Smooth muscle cell (in vitro differentiated cells): ENCODE measurements around the gene OR5A1. TPM values are rescaled to one million over a fixed set of nuclear protein-coding genes. Genes with fewer than 3 reads are reported as not detected.

Source experiments
- DNase-seq: peaks from one replicate; lab custom pipeline; 2025; ENCODE audit not compliant: unreplicated experiment; lab: John Stamatoyannopoulos, UW
- H2AFZ ChIP-seq: fragments of 200-600 bp; sonication (generic); 2 replicates; pipeline ENCODE4 v1.6.0; 2016; ENCODE audit warnings: antibody characterized with exemption, low read depth, mild to moderate bottlenecking
- H3F3A ChIP-seq: fragments of 200-600 bp; sonication (generic); 2 replicates; pipeline ENCODE4 v1.6.0; 2017; ENCODE audit warnings: antibody characterized with exemption, low read depth
- H3K27ac ChIP-seq: fragments of 200-600 bp; sonication (generic); 2 replicates; pipeline ENCODE4 v1.5.1; 2016; ENCODE audit warnings: low read depth, mild to moderate bottlenecking
- H3K27me3 ChIP-seq: fragments of 200-600 bp; sonication (generic); 2 replicates; pipeline ENCODE4 v1.6.1; 2016; ENCODE audit warnings: low read depth, mild to moderate bottlenecking
- H3K36me3 ChIP-seq: fragments of 200-600 bp; sonication (generic); 2 replicates; pipeline ENCODE4 v1.5.1; 2016; ENCODE audit warnings: low read depth
- H3K4me1 ChIP-seq: fragments of 200-600 bp; sonication (generic); 2 replicates; pipeline ENCODE4 v1.5.1; 2016; ENCODE audit warnings: low read depth
- H3K4me2 ChIP-seq: fragments of 200-600 bp; sonication (generic); 2 replicates; pipeline ENCODE4 v1.6.0; 2016; ENCODE audit warnings: mild to moderate bottlenecking
- H3K4me3 ChIP-seq: fragments of 200-600 bp; sonication (generic); 2 replicates; pipeline ENCODE4 v1.5.1; 2016; ENCODE audit warnings: mild to moderate bottlenecking
- H3K79me2 ChIP-seq: fragments of 200-600 bp; sonication (generic); 2 replicates; pipeline ENCODE4 v1.6.0; 2016; ENCODE audit warnings: low read depth, mild to moderate bottlenecking
- H3K9ac ChIP-seq: fragments of 200-600 bp; sonication (generic); 2 replicates; pipeline ENCODE4 v1.6.0; 2016; ENCODE audit warnings: low read depth
- H3K9me3 ChIP-seq: fragments of 200-600 bp; sonication (generic); replicated peaks from 2 replicates; pipeline ENCODE4 v1.5.1; 2016; ENCODE audit warnings: low read depth
- H4K20me1 ChIP-seq: fragments of 200-600 bp; sonication (generic); 2 replicates; pipeline ENCODE4 v1.6.0; 2016; ENCODE audit warnings: low read depth
- CTCF ChIP-seq: fragments of 200-600 bp; sonication (generic); IDR thresholded peaks from 2 replicates; pipeline ENCODE4 v1.5.1; 2017; ENCODE audit warnings: borderline replicate concordance, mild to moderate bottlenecking, antibody characterized with exemption; ENCODE audit not compliant: insufficient read depth, poor library complexity, severe bottlenecking
- WGBS: methylation state at CpG from one replicate; pipeline ENCODE4 v1.1.7; 2016; ENCODE audit warnings: low lambda C conversion rate; 5-methylcytosine and 5-hydroxymethylcytosine counted together
- polyA plus RNA-seq: library from polyadenylated mRNA; unstranded; fragments of >200 nt; fragmentation: Nextera tagmentation; extraction: Ambion mirVana; gene quantifications from 2 replicates; pipeline ENCODE4 v1.2.1, GENCODE V29; 2016
- total RNA-seq: library from RNA; depleted of rRNA; stranded (reverse); fragments of >200 nt; gene quantifications from 2 replicates; pipeline ENCODE4 v1.2.3, GENCODE V29; 2014

OR5A1 gene
- total and polyA plus RNA-seq, 2 experiments from 2014 or later: not detected

- 84% methylated on average over 5 of the region's 5 CpGs for WGBS
- Histone ChIP-seq H3F3A (no peaks in the 10 kb centered on the region), H4K20me1 (no peaks in the 10 kb centered on the region), H3K4me1 (no peaks in the 10 kb centered on the region), H3K27me3 (no peaks in the 10 kb centered on the region), H3K4me2 (no peak overlapping the region), H3K36me3 (no peaks in the 10 kb centered on the region), H3K27ac (no peak overlapping the region), H3K9me3 (no peaks in the 10 kb centered on the region), H2AFZ (no peak overlapping the region), H3K79me2 (no peaks in the 10 kb centered on the region), H3K9ac (no peak overlapping the region), H3K4me3 (no peak overlapping the region)
- no peak for DNase-seq
- no peak for TF ChIP-seq CTCF
Measured at GRCh38 chr11:59417023-59417422, 19.2 kb upstream of the OR5A1 start.

- no peak overlapping the region for H3K9ac ChIP-seq
- 93% methylated on average over 2 of the region's 2 CpGs for WGBS
- no peak overlapping the region for H2AFZ ChIP-seq
Measured at GRCh38 chr11:59418156-59418555, 18.1 kb upstream of the OR5A1 start.

GRCh38 chr11:59423835-59424234, 12.4 kb upstream of the OR5A1 start:
- no peak overlapping the region for H3K4me2 ChIP-seq
- WGBS: 77% methylated on average over 2 of the region's 2 CpGs
- no peak overlapping the region for H3K27ac ChIP-seq
- no peaks in the 10 kb centered on the region for H3K9me3 ChIP-seq
- no peaks in the 10 kb centered on the region for H3F3A ChIP-seq
- no peak overlapping the region for H3K9ac ChIP-seq
- no peak overlapping the region for H2AFZ ChIP-seq
- no peaks in the 10 kb centered on the region for H3K27me3 ChIP-seq
- peaks cover 18% of the 10 kb centered on the region for H3K4me1 ChIP-seq
- TF ChIP-seq CTCF: no peak
- H3K4me3 ChIP-seq: no peak overlapping the region
- no peaks in the 10 kb centered on the region for H3K36me3 ChIP-seq
- DNase-seq: no peak
- H3K79me2 ChIP-seq: no peaks in the 10 kb centered on the region
- H4K20me1 ChIP-seq: no peaks in the 10 kb centered on the region

More at GRCh38 chr11:59418156-59418555, 18.1 kb upstream of the OR5A1 start:
- Histone ChIP-seq H3K79me2 (no peaks in the 10 kb centered on the region), H3K9me3 (no peaks in the 10 kb centered on the region), H3K27me3 (no peaks in the 10 kb centered on the region), H4K20me1 (no peaks in the 10 kb centered on the region), H3F3A (no peaks in the 10 kb centered on the region), H3K27ac (no peak overlapping the region), H3K36me3 (no peaks in the 10 kb centered on the region), H3K4me3 (no peak overlapping the region), H3K4me1 (no peaks in the 10 kb centered on the region), H3K4me2 (no peak overlapping the region)
- no peak for TF ChIP-seq CTCF
- no peak for DNase-seq

- H3K36me3 ChIP-seq: no peaks in the 10 kb centered on the region
- no peak overlapping the region for H3K4me2 ChIP-seq
- no peak for DNase-seq
- no peak overlapping the region for H3K4me3 ChIP-seq
- no peaks in the 10 kb centered on the region for H3K27me3 ChIP-seq
- no peaks in the 10 kb centered on the region for H3F3A ChIP-seq
- H2AFZ ChIP-seq: no peak overlapping the region
- H3K9me3 ChIP-seq: no peaks in the 10 kb centered on the region
- H3K27ac ChIP-seq: no peak overlapping the region
- H3K79me2 ChIP-seq: no peaks in the 10 kb centered on the region
- peaks cover 18% of the 10 kb centered on the region for H3K4me1 ChIP-seq
- TF ChIP-seq CTCF: no peak
- WGBS: 32% methylated on average over 4 of the region's 4 CpGs
- H4K20me1 ChIP-seq: no peaks in the 10 kb centered on the region
- H3K9ac ChIP-seq: no peak overlapping the region
Measured at GRCh38 chr11:59425131-59425530, 11.1 kb upstream of the OR5A1 start.
